HG03139 (cell line): ENCODE results near the gene ITIH5.

Experiments used
- ATAC-seq: cut with Tn5 transposase; IDR thresholded peaks from one replicate; pipeline ENCODE4 v1.9.1; 2021; ENCODE audit not compliant: unreplicated experiment

Gene ITIH5

GRCh38 chr10:7634142-7634894 is 32.4 kb downstream of the ITIH5 start:
- ATAC-seq, result no peak

- no peak for ATAC-seq
These were observed 40.5 kb downstream of the ITIH5 start for GRCh38 chr10:7626283-7626682.

GRCh38 chr10:7625836-7626235 is 40.9 kb downstream of the ITIH5 start:
- ATAC-seq, result no peak

- no peak for ATAC-seq
These were observed 41.8 kb downstream of the ITIH5 start for GRCh38 chr10:7625009-7625408.

GRCh38 chr10:7622969-7623368 is 43.8 kb downstream of the ITIH5 start:
- ATAC-seq, result no peak

GRCh38 chr10:7618461-7618860 is 48.3 kb downstream of the ITIH5 start:
- no peak for ATAC-seq

GRCh38 chr10:7611909-7612308 is 54.9 kb downstream of the ITIH5 start:
- no peak for ATAC-seq

- no peak for ATAC-seq
These were observed 55.9 kb downstream of the ITIH5 start for GRCh38 chr10:7610651-7611389.

GRCh38 chr10:7610026-7610425 is 56.7 kb downstream of the ITIH5 start:
- ATAC-seq, result no peak

GRCh38 chr10:7609556-7609955 is 57.2 kb downstream of the ITIH5 start:
- ATAC-seq, result no peak

GRCh38 chr10:7608001-7608400 is 58.8 kb downstream of the ITIH5 start:
- no peak for ATAC-seq

GRCh38 chr10:7606951-7607404 is 59.8 kb downstream of the ITIH5 start:
- no peak for ATAC-seq

- no peak for ATAC-seq
These were observed 61.0 kb downstream of the ITIH5 start for GRCh38 chr10:7605565-7606295.

GRCh38 chr10:7601023-7601656 is 65.6 kb downstream of the ITIH5 start:
- ATAC-seq, result no peak

- no peak for ATAC-seq
These were observed 68.0 kb downstream of the ITIH5 start for GRCh38 chr10:7598771-7599170.

GRCh38 chr10:7596356-7596755 is 70.4 kb downstream of the ITIH5 start:
- ATAC-seq, result no peak

GRCh38 chr10:7593905-7594304 is 72.9 kb downstream of the ITIH5 start:
- ATAC-seq, result no peak

- ATAC-seq, result no peak
These were observed 73.7 kb downstream of the ITIH5 start for GRCh38 chr10:7593063-7593462.

- ATAC-seq, result no peak
These were observed 74.1 kb downstream of the ITIH5 start for GRCh38 chr10:7592627-7593026.

- ATAC-seq, result no peak
These were observed 76.5 kb downstream of the ITIH5 start for GRCh38 chr10:7590271-7590670.

- no peak for ATAC-seq
These were observed 77.0 kb downstream of the ITIH5 start for GRCh38 chr10:7589748-7590147.
